PC-9 (cell line): ENCODE results near the gene CCP110. TPM values are rescaled to one million over a fixed set of nuclear protein-coding genes. Genes with fewer than 3 reads are reported as not detected.

ENCODE experiments used
- BruUV-seq: library from RNA; stranded (reverse); fragments of 400-500 nt; replicated peaks from 2 replicates; lab custom pipeline; 2021; lab: Mats Ljungman, UMichigan
- CTCF ChIA-PET: fragments of 300-600 bp; sonication (Branson Sonifier 250); formaldehyde crosslinking; loops from one replicate; lab custom pipeline; 2022; ENCODE audit warnings: antibody characterized with exemption; lab: Charles Lee
- POLR2A ChIA-PET: fragments of 300-600 bp; sonication (Branson Sonifier 250); formaldehyde crosslinking; loops from one replicate; lab custom pipeline; 2022; ENCODE audit warnings: antibody characterized with exemption; ENCODE audit not compliant: unreplicated experiment; lab: Charles Lee
- DNase-seq, 2 experiments: peaks; one replicate each; pipeline versions ENCODE4 v3.0.0 to v3.0.0-alpha.2; 2015 to 2022; ENCODE audit warnings: mixed read lengths in 1 of 2
- H2AFZ ChIP-seq: fragments of 200-600 bp; sonication (generic); 2 replicates; pipeline ENCODE4 v1.8.1; 2017; ENCODE audit warnings: antibody characterized with exemption
- H3F3A ChIP-seq: fragments of 200-600 bp; sonication (generic); 2 replicates; pipeline ENCODE4 v1.8.1; 2017; ENCODE audit warnings: antibody characterized with exemption, mild to moderate bottlenecking, low read depth; ENCODE audit not compliant: insufficient read depth
- H3K27ac ChIP-seq: fragments of 200-600 bp; sonication (generic); 2 replicates; pipeline ENCODE4 v1.6.1; 2016; ENCODE audit warnings: mixed run types
- H3K27me3 ChIP-seq: fragments of 200-600 bp; sonication (generic); 2 replicates; pipeline ENCODE4 v1.6.1; 2016; ENCODE audit warnings: low read depth, mixed run types; ENCODE audit not compliant: insufficient read depth
- H3K36me3 ChIP-seq: fragments of 200-600 bp; sonication (generic); 2 replicates; pipeline ENCODE4 v1.6.1; 2016; ENCODE audit warnings: low read depth, mixed run types
- H3K4me1 ChIP-seq: fragments of 200-600 bp; sonication (generic); replicated peaks from 2 replicates; pipeline ENCODE4 v1.6.1; 2016; ENCODE audit warnings: mixed run types; ENCODE audit not compliant: insufficient read depth
- H3K4me2 ChIP-seq: fragments of 200-600 bp; sonication (generic); 2 replicates; pipeline ENCODE4 v1.6.1; 2017; ENCODE audit warnings: mixed run types
- H3K4me3 ChIP-seq: fragments of 200-600 bp; sonication (generic); 2 replicates; pipeline ENCODE4 v1.6.1; 2016; ENCODE audit warnings: mixed run types
- H3K79me2 ChIP-seq: fragments of 200-600 bp; sonication (generic); 2 replicates; pipeline ENCODE4 v1.6.1; 2017; ENCODE audit warnings: low read depth, mixed run types
- H3K9me2 ChIP-seq: fragments of 200-600 bp; sonication (generic); 2 replicates; pipeline ENCODE4 v1.8.1; 2017; ENCODE audit warnings: mild to moderate bottlenecking; ENCODE audit not compliant: insufficient read depth
- H3K9me3 ChIP-seq: fragments of 200-600 bp; sonication (generic); 2 replicates; pipeline ENCODE4 v1.8.1; 2016; ENCODE audit warnings: low read depth; ENCODE audit not compliant: insufficient read depth
- H4K20me1 ChIP-seq: fragments of 200-600 bp; sonication (generic); 2 replicates; pipeline ENCODE4 v1.8.1; 2017; ENCODE audit not compliant: insufficient read depth
- CTCF ChIP-seq: fragments of 200-600 bp; sonication (generic); conservative IDR thresholded peaks from 2 replicates; pipeline ENCODE4 v1.6.1; 2017; ENCODE audit warnings: mixed run types, antibody characterized with exemption, mild to moderate bottlenecking, moderate library complexity
- EZH2 ChIP-seq: fragments of 200-600 bp; sonication (generic); IDR thresholded peaks from 2 replicates; pipeline ENCODE4 v1.8.0; 2017; ENCODE audit warnings: antibody characterized with exemption, low read depth
- intact Hi-C: fragments of 100-400 bp; cut with micrococcal nuclease; formaldehyde crosslinking; loops from one replicate; pipeline ENCODE4 v1.10.0; 2022; ENCODE audit not compliant: unreplicated experiment
- total RNA-seq: library from RNA; stranded (reverse); gene quantifications from 2 replicates; pipeline ENCODE4 v1.2.3, GENCODE V29; 2021

CCP110 gene
- total RNA-seq, 1 experiment from 2014 or later = 31.9 TPM

GRCh38 chr16:19506965-19507364 is 16.8 kb upstream of the CCP110 start:
- no peak for DNase-seq
- intact Hi-C loops = loop anchor here (5.0 to 10.0 kb wide), 2 partner anchors 50 to 392 kb away; partner anchors contain the start of genes ITPRIPL2 and VPS35L
- peak overlapping the region; percentile 75 for H3K4me2 ChIP-seq
- peak overlapping the region; percentile 87 for H3K27ac ChIP-seq
- ChIA-PET POLR2A (interaction anchor here (0.7 kb wide), 1 partner anchor 73 kb away, joined by 11 read pairs; no protein-coding TSS in a partner anchor), CTCF (interaction anchor here (0.6 kb wide), 3 partner anchors 18 to 87 kb away, joined by 4 to 8 read pairs (median 7); no protein-coding TSS in a partner anchor)
- H3K4me3 ChIP-seq = no peak overlapping the region
- no peak overlapping the region for H2AFZ ChIP-seq
- no peaks in the 10 kb centered on the region for H3K9me2 ChIP-seq
- H3F3A ChIP-seq = peaks cover 68% of the 10 kb centered on the region
- H4K20me1 ChIP-seq = no peaks in the 10 kb centered on the region
- H3K36me3 ChIP-seq = peaks cover 48% of the 10 kb centered on the region
- no peaks in the 10 kb centered on the region for H3K27me3 ChIP-seq
- no peak for TF ChIP-seq EZH2
- TF ChIP-seq CTCF = no peak
- peaks cover 61% of the 10 kb centered on the region for H3K4me1 ChIP-seq
- H3K79me2 ChIP-seq = peaks cover 47% of the 10 kb centered on the region
- no peaks in the 10 kb centered on the region for H3K9me3 ChIP-seq
- BruUV-seq = no TSS peak

- H3K27ac ChIP-seq = peak overlapping the region; percentile 78
Measured at GRCh38 chr16:19507867-19508266, 15.9 kb upstream of the CCP110 start.

GRCh38 chr16:19512297-19512696 is 11.4 kb upstream of the CCP110 start:
- no TSS peak for BruUV-seq
- H3K9me3 ChIP-seq = no peaks in the 10 kb centered on the region
- no peak overlapping the region for H2AFZ ChIP-seq
- ChIA-PET POLR2A (no interaction called here), CTCF (no interaction called here)
- no peak for DNase-seq
- H3K4me3 ChIP-seq = no peak overlapping the region
- H3F3A ChIP-seq = peaks cover 47% of the 10 kb centered on the region
- no peaks in the 10 kb centered on the region for H3K9me2 ChIP-seq
- no peaks in the 10 kb centered on the region for H4K20me1 ChIP-seq
- intact Hi-C loops = no loop called here
- peaks cover 57% of the 10 kb centered on the region for H3K4me1 ChIP-seq
- H3K27me3 ChIP-seq = no peaks in the 10 kb centered on the region
- no peak overlapping the region for H3K27ac ChIP-seq
- H3K4me2 ChIP-seq = no peak overlapping the region
- peaks cover 78% of the 10 kb centered on the region for H3K79me2 ChIP-seq
- H3K36me3 ChIP-seq = peaks cover 63% of the 10 kb centered on the region
- no peak for TF ChIP-seq CTCF
- TF ChIP-seq EZH2 = no peak

More at GRCh38 chr16:19507867-19508266, 15.9 kb upstream of the CCP110 start:
- Histone ChIP-seq H3F3A (peaks cover 65% of the 10 kb centered on the region), H3K4me3 (peak overlapping the region; percentile 27; the same call in 1 of the 2 replicates), H3K4me2 (peak overlapping the region; percentile 75), H2AFZ (no peak overlapping the region), H3K4me1 (peaks cover 61% of the 10 kb centered on the region), H4K20me1 (no peaks in the 10 kb centered on the region), H3K36me3 (peaks cover 54% of the 10 kb centered on the region), H3K79me2 (peaks cover 56% of the 10 kb centered on the region), H3K9me2 (no peaks in the 10 kb centered on the region), H3K27me3 (no peaks in the 10 kb centered on the region), H3K9me3 (no peaks in the 10 kb centered on the region)
- TF ChIP-seq CTCF (no peak), EZH2 (no peak)
- DNase-seq = peak; percentile 54 to 90
- CTCF ChIA-PET = interaction anchor here (0.6 kb wide), 2 partner anchors 80 to 705 kb away, joined by 3 to 4 read pairs; no protein-coding TSS in a partner anchor
- BruUV-seq = no TSS peak
- intact Hi-C loops = loop anchor here (5.0 to 10.0 kb wide), 2 partner anchors 49 to 393 kb away; partner anchors contain the start of genes ITPRIPL2 and VPS35L
- POLR2A ChIA-PET = interaction anchor here (0.6 kb wide), 3 partner anchors 12 to 226 kb away, joined by 3 to 4 read pairs (median 3); no protein-coding TSS in a partner anchor
